ENCODE measurements around the gene KIF15. TPM values are rescaled to one million over a fixed set of nuclear protein-coding genes. Genes with fewer than 3 reads are reported as not detected.

Gene KIF15
- polyA plus RNA-seq, 1 donor from 2014 or later, result 5.8 TPM

GRCh38 chr3:44795197-44795596, 33.6 kb downstream of the KIF15 start:
- no peak for TF ChIP-seq POLR2AphosphoS5 (IDR thresholded peaks at IDR 0.05)
- TF ChIP-seq EZH2 (IDR thresholded peaks at IDR 0.05; ENCODE audit: borderline replicate concordance, insufficient read depth, low read length, poor library complexity, severe bottlenecking), result no peak
- TF ChIP-seq REST (IDR thresholded peaks at IDR 0.05; ENCODE audit: borderline replicate concordance), result no peak
- TF ChIP-seq MXI1 (conservative IDR thresholded peaks at IDR 0.05; ENCODE audit: poor library complexity, severe bottlenecking), result no peak
- no peak for TF ChIP-seq TAF1 (IDR thresholded peaks at IDR 0.05; ENCODE audit: low read depth)
- no peak for TF ChIP-seq RAD21 (conservative IDR thresholded peaks at IDR 0.05)
- no peak for TF ChIP-seq CTCF (IDR thresholded peaks at IDR 0.05; ENCODE audit: poor library complexity, severe bottlenecking)
- TF ChIP-seq EP300 (conservative IDR thresholded peaks at IDR 0.05; ENCODE audit: poor library complexity, severe bottlenecking), result no peak
- TF ChIP-seq SMC3 (conservative IDR thresholded peaks at IDR 0.05; ENCODE audit: poor library complexity), result no peak
- Histone ChIP-seq H2AFZ (ENCODE audit: low read depth, low read length) (no peak overlapping the region), H3K79me2 (replicated peaks; ENCODE audit: insufficient read depth, low read length) (no peaks in the 10 kb centered on the region), H3K4me3 (ENCODE audit: low read length) (no peak overlapping the region), H3K4me2 (ENCODE audit: low read length) (no peak overlapping the region), H3K9me3 (ENCODE audit: low read length) (no peaks in the 10 kb centered on the region), H3K27me3 (ENCODE audit: insufficient read depth, low read depth, low read length) (no peaks in the 10 kb centered on the region), H3K36me3 (ENCODE audit: insufficient read depth, low read length) (no peaks in the 10 kb centered on the region), H3K27ac (ENCODE audit: low read length) (no peak overlapping the region), H4K20me1 (ENCODE audit: insufficient read depth) (no peaks in the 10 kb centered on the region), H3K9me2 (ENCODE audit: insufficient read depth, low read length) (no peaks in the 10 kb centered on the region), H3F3A (ENCODE audit: insufficient read depth, low read length, poor library complexity, severe bottlenecking) (no peaks in the 10 kb centered on the region), H3K9ac (ENCODE audit: low read length) (no peak overlapping the region)

- Histone ChIP-seq H4K20me1 (ENCODE audit: insufficient read depth) (no peaks in the 10 kb centered on the region), H3K9me2 (ENCODE audit: insufficient read depth, low read length) (no peaks in the 10 kb centered on the region), H3K36me3 (ENCODE audit: insufficient read depth, low read length) (no peaks in the 10 kb centered on the region), H3K9ac (ENCODE audit: low read length) (no peak overlapping the region), H3K9me3 (ENCODE audit: low read length) (no peaks in the 10 kb centered on the region), H3K4me3 (ENCODE audit: low read length) (no peak overlapping the region), H2AFZ (ENCODE audit: low read depth, low read length) (no peak overlapping the region), H3K79me2 (replicated peaks; ENCODE audit: insufficient read depth, low read length) (no peaks in the 10 kb centered on the region), H3F3A (ENCODE audit: insufficient read depth, low read length, poor library complexity, severe bottlenecking) (no peaks in the 10 kb centered on the region), H3K27me3 (ENCODE audit: insufficient read depth, low read depth, low read length) (no peaks in the 10 kb centered on the region), H3K27ac (ENCODE audit: low read length) (no peak overlapping the region), H3K4me2 (ENCODE audit: low read length) (no peak overlapping the region)
- TF ChIP-seq EZH2 (IDR thresholded peaks at IDR 0.05; ENCODE audit: borderline replicate concordance, insufficient read depth, low read length, poor library complexity, severe bottlenecking), result no peak
- TF ChIP-seq TAF1 (IDR thresholded peaks at IDR 0.05; ENCODE audit: low read depth), result no peak
- TF ChIP-seq POLR2AphosphoS5 (IDR thresholded peaks at IDR 0.05), result no peak
- TF ChIP-seq RAD21 (conservative IDR thresholded peaks at IDR 0.05), result no peak
- no peak for TF ChIP-seq EP300 (conservative IDR thresholded peaks at IDR 0.05; ENCODE audit: poor library complexity, severe bottlenecking)
Observed at GRCh38 chr3:44802011-44802410, 40.4 kb downstream of the KIF15 start.

Measured in neural cell (in vitro differentiated cells).